GM21529 (cell line): Measurements from ENCODE around the gene DIAPH3.

ENCODE experiments used
- ATAC-seq: cut with Tn5 transposase; IDR thresholded peaks from one replicate; pipeline ENCODE4 v1.9.1; 2021; ENCODE audit not compliant: unreplicated experiment

Gene DIAPH3

GRCh38 chr13:59742467-59742866 lies 421.3 kb downstream of the DIAPH3 start:
- no peak for ATAC-seq

- no peak for ATAC-seq
Observed at GRCh38 chr13:59738921-59739320, 424.8 kb downstream of the DIAPH3 start.

- peak; percentile 100 for ATAC-seq
Observed at GRCh38 chr13:59734393-59734792, 429.3 kb downstream of the DIAPH3 start.

DNA sequence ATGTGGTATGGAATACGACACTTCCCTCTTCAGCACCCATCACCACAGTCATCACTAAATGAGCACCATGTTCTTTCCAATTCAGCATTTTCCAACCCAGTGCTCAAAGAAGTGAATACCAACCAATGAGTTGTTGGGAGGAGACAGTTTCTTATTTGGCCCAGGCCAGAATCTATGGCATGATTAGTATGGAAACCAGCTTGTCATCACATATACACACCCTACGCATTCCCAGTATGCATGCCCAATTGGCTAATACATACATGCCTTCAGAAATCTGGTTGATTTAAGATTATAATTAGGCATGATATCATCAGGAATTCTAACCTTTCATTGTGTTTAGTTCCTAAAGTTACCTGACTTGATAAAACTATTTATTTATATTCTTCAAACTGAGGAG lies 430.0 kb downstream of the DIAPH3 start:
- ATAC-seq, result no peak

DNA sequence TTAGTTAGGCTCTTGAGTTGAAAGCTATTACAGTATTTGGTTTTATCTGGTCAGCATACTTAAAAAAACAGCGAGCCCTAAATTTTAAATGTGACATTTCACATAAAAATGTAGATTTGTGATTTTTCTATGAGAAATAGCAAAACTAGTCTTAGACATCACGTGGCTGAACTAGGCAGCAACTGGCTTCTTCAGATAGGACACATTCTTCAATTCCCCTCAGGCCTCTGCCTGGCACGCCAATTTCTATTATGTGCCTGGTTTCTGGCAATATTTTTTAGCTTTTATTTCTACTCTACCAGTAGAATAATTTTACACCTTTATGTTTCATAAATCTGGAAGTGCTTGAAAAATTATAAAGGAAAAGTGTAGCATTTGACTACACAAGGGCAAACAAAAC lies 433.7 kb downstream of the DIAPH3 start:
- no peak for ATAC-seq

- no peak for ATAC-seq
Observed at GRCh38 chr13:59728896-59729545, 434.7 kb downstream of the DIAPH3 start.

DNA sequence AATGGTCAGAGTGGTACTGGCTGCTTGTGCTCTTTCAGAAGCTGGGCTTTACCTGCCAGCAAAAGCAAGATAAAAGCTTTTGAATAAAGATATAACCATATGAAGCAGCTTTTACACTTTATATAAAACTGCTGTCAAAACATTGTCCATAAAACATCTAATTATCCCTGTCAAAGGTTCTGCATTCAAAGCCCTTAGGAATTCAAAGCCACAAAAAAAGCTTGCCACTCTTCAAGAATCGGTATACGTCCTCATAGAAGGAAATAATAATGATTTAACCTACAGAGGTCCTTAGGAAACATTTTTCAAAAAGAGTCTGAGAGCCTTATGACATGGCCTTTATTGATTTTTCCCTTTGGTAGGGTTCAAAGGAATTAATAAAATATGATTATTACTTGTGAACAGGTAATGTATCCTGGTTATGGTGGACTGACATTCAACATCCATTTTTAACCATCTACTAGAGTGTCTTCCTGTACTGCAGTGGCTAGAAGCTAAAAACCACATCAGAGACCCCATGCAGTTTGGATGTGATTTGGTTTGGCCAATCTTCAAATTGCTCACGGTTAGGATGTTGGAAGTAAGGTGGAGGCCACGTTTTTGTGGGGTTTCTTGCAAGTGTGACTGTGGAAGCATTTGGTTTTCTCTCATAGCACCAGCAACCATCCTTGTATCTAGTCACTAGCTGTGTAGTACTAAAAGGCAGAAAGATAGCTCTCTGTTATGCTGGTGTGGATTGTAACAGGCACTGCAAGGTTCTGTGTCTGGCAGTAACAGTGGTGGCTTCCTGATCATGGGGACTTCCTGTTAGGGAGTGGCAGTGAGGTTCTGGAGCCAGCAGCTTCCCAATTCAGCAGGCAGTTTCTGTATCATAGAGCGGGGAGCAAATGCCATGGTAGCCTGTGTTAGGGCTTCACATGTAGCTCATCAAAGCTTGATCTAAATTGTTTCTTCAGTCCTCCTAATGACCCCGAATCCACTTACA lies 441.5 kb downstream of the DIAPH3 start:
- ATAC-seq, result no peak

DNA sequence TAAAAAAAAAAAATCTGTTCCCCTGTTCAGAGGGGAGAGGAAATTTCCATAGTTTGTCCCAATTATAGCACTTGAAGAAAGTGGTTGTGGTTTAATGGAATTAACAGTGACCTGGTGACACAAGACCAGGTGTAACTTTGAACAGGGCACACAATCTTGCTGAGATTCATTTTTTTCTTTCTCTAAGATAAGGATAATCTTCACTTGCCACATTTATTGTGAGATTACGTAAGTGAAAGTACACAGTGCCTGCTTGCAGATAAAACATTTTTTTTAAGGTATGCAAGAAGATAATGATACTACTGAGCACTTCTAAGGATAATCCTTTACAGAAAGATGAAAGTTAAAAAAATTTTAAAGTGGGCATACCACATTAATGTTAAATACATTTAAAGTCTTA lies 448.1 kb downstream of the DIAPH3 start:
- no peak for ATAC-seq

DNA sequence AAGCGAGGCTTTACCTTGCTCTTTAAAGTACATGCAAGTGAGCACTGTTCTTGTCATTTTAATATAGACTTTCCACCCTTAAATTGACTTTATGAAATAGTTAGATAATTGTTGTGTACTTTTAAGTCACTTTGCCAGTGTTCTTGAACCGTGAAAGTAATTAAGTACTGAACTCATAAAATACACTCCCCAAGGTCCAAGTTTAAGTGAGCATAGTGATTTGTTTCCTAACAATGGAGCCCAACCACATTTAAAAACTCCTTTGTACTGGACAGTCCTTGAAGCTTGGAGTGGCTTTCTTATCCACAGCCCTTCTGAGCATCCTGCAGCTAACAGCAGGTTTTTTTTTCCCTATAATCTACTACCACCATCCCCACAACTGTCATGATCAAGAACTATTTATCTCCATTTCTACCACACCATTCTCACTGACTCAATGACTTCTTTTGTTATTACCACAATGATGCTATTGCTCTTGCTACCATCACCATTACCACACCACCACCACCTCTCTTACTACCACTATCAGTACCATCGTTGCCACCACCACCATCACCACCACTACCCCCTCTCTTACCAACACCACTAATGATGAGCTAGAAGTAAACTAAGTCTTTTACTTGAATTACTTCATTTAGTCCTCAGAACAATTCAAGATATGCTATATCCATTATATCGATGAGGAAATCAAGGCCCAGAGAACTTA lies 452.6 kb downstream of the DIAPH3 start:
- ATAC-seq, result no peak

DNA sequence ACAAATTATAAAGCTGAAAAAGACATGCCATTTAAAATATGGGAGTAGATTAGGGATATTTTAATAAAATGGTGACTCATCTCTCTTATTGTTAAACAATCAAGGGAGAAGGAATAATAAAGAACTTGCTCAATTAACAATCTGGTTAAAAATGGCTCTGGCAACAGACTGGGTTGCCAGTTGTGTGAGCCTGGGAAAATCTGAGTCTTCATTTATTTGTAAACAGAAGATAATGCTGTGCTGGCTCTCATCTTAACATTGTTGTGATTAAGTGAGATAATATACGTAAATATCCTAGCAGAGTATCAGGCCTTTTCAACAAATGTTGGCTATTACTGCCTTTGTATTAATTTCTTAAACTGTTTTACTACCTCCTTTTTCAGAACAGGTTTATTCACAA lies 453.3 kb downstream of the DIAPH3 start:
- ATAC-seq, result no peak

- ATAC-seq, result peak; percentile 49
Observed at GRCh38 chr13:59706101-59706976, 457.4 kb downstream of the DIAPH3 start.

DNA sequence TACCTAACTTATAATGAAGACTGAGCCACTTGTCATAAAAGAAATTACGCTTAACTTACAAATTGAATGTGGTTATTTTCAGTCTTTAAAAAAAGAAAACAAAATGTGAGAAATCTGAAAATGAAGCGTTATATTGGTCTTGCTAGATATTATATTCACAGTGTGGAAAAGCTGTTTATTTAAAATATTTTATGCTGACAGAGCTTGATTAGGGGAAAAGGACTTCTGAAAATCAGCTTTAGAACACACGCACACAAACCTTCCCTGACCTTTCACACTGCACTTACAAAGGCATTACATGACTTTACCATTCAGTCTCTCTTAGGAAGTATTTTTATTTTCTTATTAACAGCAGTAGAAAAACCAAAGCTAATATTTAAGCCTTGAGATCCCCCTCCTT lies 461.5 kb downstream of the DIAPH3 start:
- no peak for ATAC-seq

DNA sequence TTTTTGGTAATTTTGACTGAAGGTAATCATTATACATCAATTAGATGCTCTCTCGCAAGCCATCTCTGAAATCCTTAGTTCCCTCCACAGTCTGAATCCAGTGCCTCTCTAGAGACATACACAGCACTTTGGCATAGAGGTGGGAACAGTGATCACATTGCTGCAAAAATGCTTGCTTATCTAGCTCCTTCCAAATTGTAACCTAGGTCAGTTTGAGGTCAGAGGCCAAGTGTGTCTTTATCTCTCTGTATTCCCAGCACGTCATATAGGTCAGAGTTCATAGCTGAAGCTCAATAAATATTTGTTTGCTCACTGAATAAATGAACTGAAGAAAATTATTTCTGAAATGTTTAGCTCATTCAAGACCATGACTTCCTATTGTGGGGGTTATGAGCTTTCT lies 462.5 kb downstream of the DIAPH3 start:
- no peak for ATAC-seq

DNA sequence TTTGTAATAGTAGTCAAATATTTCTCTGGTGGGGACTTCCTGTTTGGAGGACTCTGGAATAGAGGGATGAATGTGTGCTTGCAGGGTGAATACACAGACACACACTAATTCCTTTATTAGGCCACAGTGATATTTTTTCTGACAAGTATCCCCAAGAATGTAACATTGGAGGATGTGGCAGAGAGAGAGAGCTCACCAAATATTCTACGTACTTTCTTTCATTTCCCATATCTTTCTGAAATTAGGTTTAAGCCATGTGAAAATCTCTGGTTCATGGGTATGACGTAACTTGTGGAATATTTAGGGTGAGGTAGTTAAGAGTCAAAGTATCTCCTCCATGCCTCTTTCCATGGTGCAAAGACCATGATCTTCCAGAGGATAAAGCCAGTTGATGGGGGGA lies 463.4 kb downstream of the DIAPH3 start:
- ATAC-seq, result no peak

- ATAC-seq, result no peak
Observed at GRCh38 chr13:59696271-59696670, 467.5 kb downstream of the DIAPH3 start.

DNA sequence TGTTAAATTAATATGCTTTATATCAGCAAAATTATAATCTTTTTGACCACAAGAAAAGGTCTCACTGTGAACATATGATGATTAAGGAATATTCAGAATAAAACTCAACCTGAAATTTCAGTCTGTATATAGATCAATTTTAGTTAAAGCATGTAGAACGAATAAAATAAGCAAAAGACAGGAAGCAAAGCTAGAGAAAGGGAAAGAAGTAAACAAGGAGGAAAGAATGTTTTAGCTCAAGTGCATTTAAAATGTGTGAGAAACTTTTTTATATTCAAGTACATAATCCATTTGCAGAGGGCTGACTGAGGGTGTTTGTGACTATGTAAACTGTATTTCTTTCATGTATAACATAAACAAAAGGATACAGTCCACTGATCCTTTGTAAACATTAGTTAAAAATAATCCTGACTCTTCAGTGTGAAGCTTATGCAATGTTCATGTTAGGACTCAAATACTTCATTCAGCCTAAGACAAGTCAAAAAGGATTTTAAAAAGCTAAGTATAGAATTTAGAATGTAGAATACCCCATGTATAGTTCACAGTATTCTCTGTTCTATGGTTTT lies 472.1 kb downstream of the DIAPH3 start:
- no peak for ATAC-seq

- no peak for ATAC-seq
Observed at GRCh38 chr13:59690857-59691500, 472.7 kb downstream of the DIAPH3 start.

GRCh38 chr13:59689057-59689456 lies 474.7 kb downstream of the DIAPH3 start:
- no peak for ATAC-seq

GRCh38 chr13:59686798-59687394 lies 476.8 kb downstream of the DIAPH3 start:
- ATAC-seq, result no peak
